PFSK-1 (cell line): Measurements from ENCODE around the gene YAE1.

ENCODE experiments used
- FOXP2 ChIP-seq: optimal IDR thresholded peaks from 2 replicates; pipeline ENCODE3; 2011; ENCODE audit warnings: borderline replicate concordance, control low read depth, inconsistent platforms; ENCODE audit not compliant: insufficient read depth; ENCODE audit errors: extremely low read length, extremely low read depth
- POLR2AphosphoS5 ChIP-seq: IDR thresholded peaks from 2 replicates; pipeline ENCODE4 v1.6.1; 2012; ENCODE audit warnings: low read depth, mild to moderate bottlenecking, control low read depth, low read length, moderate library complexity
- SIN3A ChIP-seq: IDR thresholded peaks from 2 replicates; pipeline ENCODE4 v1.6.1; 2012; ENCODE audit warnings: mild to moderate bottlenecking, low read length, moderate library complexity, borderline replicate concordance; ENCODE audit not compliant: insufficient read depth
- TAF1 ChIP-seq: IDR thresholded peaks from 2 replicates; pipeline ENCODE4 v1.6.1; 2012; ENCODE audit warnings: low read length, control low read depth, borderline replicate concordance; ENCODE audit not compliant: insufficient read depth
- TF ChIP-seq, protein P1 (sequence below), 2 experiments: IDR thresholded peaks; 2 replicates each; pipeline versions ENCODE4 v1.6.1 to v1.8.0; 2011 to 2012; ENCODE audit warnings: low read depth in 2 of 2, low read length in 2 of 2, control low read depth in 1 of 2, inconsistent platforms in 1 of 2, mild to moderate bottlenecking in 1 of 2, moderate library complexity in 1 of 2; ENCODE audit not compliant: insufficient read depth in 1 of 2

YAE1 gene

DNA sequence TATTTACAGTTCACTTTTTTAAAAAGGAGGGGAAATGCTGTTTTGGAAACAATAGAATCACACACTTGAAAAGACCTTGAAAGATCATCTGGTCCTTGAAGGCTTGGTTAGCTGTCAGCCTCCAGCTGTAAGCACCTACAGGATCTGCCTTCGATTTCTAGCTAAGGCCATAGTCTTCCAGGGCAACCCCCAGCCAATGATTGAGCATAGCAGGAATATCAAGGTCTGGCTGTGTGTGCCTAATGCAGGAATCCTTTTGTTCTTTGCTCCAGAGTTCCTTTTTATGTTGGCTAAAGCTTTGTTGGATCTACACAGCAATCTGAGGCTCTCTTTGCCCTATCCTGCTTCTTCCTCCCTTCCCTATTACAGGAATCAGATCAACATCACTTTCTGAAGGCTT, 5.2 kb upstream of the YAE1 start:
- TF ChIP-seq, protein P1, sequence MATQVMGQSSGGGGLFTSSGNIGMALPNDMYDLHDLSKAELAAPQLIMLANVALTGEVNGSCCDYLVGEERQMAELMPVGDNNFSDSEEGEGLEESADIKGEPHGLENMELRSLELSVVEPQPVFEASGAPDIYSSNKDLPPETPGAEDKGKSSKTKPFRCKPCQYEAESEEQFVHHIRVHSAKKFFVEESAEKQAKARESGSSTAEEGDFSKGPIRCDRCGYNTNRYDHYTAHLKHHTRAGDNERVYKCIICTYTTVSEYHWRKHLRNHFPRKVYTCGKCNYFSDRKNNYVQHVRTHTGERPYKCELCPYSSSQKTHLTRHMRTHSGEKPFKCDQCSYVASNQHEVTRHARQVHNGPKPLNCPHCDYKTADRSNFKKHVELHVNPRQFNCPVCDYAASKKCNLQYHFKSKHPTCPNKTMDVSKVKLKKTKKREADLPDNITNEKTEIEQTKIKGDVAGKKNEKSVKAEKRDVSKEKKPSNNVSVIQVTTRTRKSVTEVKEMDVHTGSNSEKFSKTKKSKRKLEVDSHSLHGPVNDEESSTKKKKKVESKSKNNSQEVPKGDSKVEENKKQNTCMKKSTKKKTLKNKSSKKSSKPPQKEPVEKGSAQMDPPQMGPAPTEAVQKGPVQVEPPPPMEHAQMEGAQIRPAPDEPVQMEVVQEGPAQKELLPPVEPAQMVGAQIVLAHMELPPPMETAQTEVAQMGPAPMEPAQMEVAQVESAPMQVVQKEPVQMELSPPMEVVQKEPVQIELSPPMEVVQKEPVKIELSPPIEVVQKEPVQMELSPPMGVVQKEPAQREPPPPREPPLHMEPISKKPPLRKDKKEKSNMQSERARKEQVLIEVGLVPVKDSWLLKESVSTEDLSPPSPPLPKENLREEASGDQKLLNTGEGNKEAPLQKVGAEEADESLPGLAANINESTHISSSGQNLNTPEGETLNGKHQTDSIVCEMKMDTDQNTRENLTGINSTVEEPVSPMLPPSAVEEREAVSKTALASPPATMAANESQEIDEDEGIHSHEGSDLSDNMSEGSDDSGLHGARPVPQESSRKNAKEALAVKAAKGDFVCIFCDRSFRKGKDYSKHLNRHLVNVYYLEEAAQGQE (IDR thresholded peaks at IDR 0.05; ENCODE audit: insufficient read depth in 1 of 2, low read depth in 2 of 2, low read length in 2 of 2), result no peak
- TF ChIP-seq POLR2AphosphoS5, result no peak
- TF ChIP-seq TAF1, result no peak
- TF ChIP-seq FOXP2, result no peak
- TF ChIP-seq SIN3A, result no peak

DNA sequence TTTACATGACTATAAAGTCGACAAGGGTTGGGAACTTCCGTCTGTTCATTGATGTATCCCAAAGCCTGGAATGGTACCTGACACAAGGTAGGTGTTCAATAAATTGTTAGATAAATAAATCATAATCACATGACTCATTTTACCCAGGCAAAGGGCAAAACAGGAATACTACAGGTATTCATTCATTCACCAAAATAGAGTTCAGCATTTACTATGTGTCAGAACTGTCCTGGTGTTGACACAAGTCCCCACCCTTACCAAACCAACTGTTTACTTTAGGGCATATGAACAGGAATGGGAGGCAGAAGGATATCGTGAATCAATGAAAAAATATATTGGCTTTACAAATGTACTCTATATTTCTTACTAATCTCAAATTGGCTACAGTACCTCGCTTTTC, 666 bp upstream of the YAE1 start:
- TF ChIP-seq TAF1 (no peak), POLR2AphosphoS5 (no peak), FOXP2 (no peak), SIN3A (no peak)
- TF ChIP-seq, protein P1 (IDR thresholded peaks at IDR 0.05; ENCODE audit: insufficient read depth in 1 of 2, low read depth in 2 of 2, low read length in 2 of 2), result no peak

DNA sequence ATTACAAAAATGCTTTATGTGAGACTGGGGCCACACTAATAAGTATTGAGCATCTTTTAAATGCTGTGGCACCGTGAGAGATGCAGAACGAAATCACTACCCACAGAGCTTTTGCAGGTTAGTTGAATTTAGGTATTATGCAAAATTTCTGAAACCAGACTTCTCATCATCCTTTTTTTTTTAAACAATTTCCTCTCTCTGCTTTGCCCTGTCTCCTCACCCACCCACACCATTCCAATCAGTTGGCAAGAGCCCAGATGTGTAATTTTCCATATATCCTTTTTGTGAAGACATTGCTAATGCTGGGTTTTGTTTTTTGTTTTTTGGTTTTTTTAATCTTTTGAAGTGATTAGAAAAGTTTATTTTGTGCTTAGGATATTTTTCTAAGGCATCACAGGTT, 1.1 kb downstream of the YAE1 start:
- TF ChIP-seq POLR2AphosphoS5, result no peak
- TF ChIP-seq SIN3A, result no peak
- TF ChIP-seq TAF1, result no peak
- TF ChIP-seq FOXP2, result no peak
- TF ChIP-seq, protein P1 (IDR thresholded peaks at IDR 0.05; ENCODE audit: insufficient read depth in 1 of 2, low read depth in 2 of 2, low read length in 2 of 2), result no peak

DNA sequence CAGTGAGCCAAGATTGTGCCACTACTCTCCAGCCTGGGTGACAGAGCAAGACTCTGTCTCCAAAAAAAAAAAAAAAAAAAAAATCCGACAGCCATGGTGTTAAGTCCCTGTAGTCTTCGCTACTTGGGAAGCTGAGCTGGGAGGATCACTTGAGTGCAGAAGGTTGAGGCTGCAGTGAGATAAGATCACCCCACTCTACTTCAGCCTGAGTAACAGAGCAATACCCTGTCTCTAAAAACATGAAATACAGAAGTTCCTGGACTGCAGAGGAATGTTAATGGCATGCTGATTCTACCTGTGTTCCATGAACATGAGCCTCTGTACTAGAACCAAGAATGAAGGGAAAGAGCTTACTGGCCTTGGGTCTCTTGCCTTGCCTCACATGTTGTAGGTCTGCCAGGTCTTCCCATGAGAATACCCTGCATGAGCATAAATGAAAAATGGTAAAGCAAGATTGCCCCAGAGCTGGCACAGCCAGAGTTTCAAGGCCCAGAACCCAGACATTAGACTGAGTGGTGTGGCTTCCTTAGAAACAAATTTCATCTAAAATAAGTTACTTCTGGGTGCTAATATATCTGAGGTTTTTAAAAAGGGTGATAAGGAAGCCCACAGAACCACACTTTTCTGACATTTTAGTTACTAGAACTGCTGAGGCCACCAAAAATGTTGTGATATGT, 8.6 kb downstream of the YAE1 start:
- TF ChIP-seq, protein P1 (IDR thresholded peaks at IDR 0.05; ENCODE audit: insufficient read depth in 1 of 2, low read depth in 2 of 2, low read length in 2 of 2), result no peak
- TF ChIP-seq SIN3A (no peak), POLR2AphosphoS5 (no peak), FOXP2 (no peak), TAF1 (no peak)
